HEK293T (cell line): ENCODE measurements around the gene COL23A1.

Experiments
- CTCF ChIA-PET: fragments of 350-600 bp; formaldehyde crosslinking; extraction: SDS; loops from one replicate; lab custom pipeline; 2021; ENCODE audit warnings: antibody characterized with exemption, inconsistent platforms; lab: Yijun Ruan, JAX
- POLR2A ChIA-PET: fragments of 350-600 bp; formaldehyde crosslinking; extraction: SDS; loops from one replicate; lab custom pipeline; 2020; ENCODE audit warnings: antibody characterized with exemption, inconsistent platforms; lab: Yijun Ruan, JAX
- DNase-seq: peaks from one replicate; pipeline ENCODE4 v3.0.0; 2012; ENCODE audit warnings: mixed read lengths; ENCODE audit errors: extremely low spot score
- ARNT ChIP-seq: fragments of 450-650 bp; IDR thresholded peaks from 2 replicates; pipeline ENCODE4 v1.6.1; 2017; ENCODE audit warnings: mild to moderate bottlenecking
- BHLHE40 ChIP-seq: fragments of 450-650 bp; IDR thresholded peaks from 2 replicates; pipeline ENCODE4 v1.6.1; 2016; ENCODE audit warnings: mild to moderate bottlenecking, moderate library complexity, borderline replicate concordance
- CTBP1 ChIP-seq: fragments of 450-650 bp; IDR thresholded peaks from 2 replicates; pipeline ENCODE4 v1.6.1; 2016; ENCODE audit warnings: borderline replicate concordance
- ELF4 ChIP-seq: fragments of 450-650 bp; IDR thresholded peaks from 2 replicates; pipeline ENCODE4 v1.6.1; 2017; ENCODE audit warnings: antibody characterized with exemption
- FOXA1 ChIP-seq: fragments of 450-650 bp; IDR thresholded peaks from 2 replicates; pipeline ENCODE4 v1.6.1; 2016; ENCODE audit warnings: mild to moderate bottlenecking
- FOXK2 ChIP-seq: fragments of 450-650 bp; IDR thresholded peaks from 2 replicates; pipeline ENCODE4 v1.6.1; 2016; ENCODE audit warnings: mild to moderate bottlenecking
- FOXM1 ChIP-seq: fragments of 450-650 bp; IDR thresholded peaks from 2 replicates; pipeline ENCODE4 v1.6.1; 2017; ENCODE audit warnings: mild to moderate bottlenecking, borderline replicate concordance
- HDGF ChIP-seq: fragments of 450-650 bp; IDR thresholded peaks from 2 replicates; pipeline ENCODE4 v1.6.1; 2017; ENCODE audit warnings: antibody characterized with exemption, borderline replicate concordance
- L3MBTL2 ChIP-seq: fragments of 450-650 bp; conservative IDR thresholded peaks from 2 replicates; pipeline ENCODE4 v1.6.1; 2016; ENCODE audit warnings: mild to moderate bottlenecking
- LEF1 ChIP-seq: fragments of 450-650 bp; IDR thresholded peaks from 2 replicates; pipeline ENCODE4 v1.6.1; 2017; ENCODE audit warnings: mild to moderate bottlenecking, borderline replicate concordance
- NFRKB ChIP-seq: fragments of 450-650 bp; IDR thresholded peaks from 2 replicates; pipeline ENCODE4 v1.6.1; 2016; ENCODE audit warnings: mild to moderate bottlenecking, moderate library complexity
- PKNOX1 ChIP-seq: fragments of 450-650 bp; IDR thresholded peaks from 2 replicates; pipeline ENCODE4 v1.6.1; 2016
- SP1 ChIP-seq: fragments of 450-650 bp; IDR thresholded peaks from 2 replicates; pipeline ENCODE4 v1.6.1; 2017
- SUZ12 ChIP-seq: fragments of 450-650 bp; IDR thresholded peaks from 2 replicates; pipeline ENCODE4 v1.6.1; 2016; ENCODE audit warnings: mild to moderate bottlenecking
- TARDBP ChIP-seq: fragments of 450-650 bp; IDR thresholded peaks from 2 replicates; pipeline ENCODE4 v1.6.1; 2016
- ZNF384 ChIP-seq: fragments of 450-650 bp; IDR thresholded peaks from 2 replicates; pipeline ENCODE4 v1.6.1; 2016

Gene COL23A1

GRCh38 chr5:178471711-178472110 lies 118.5 kb downstream of the COL23A1 start:
- no peak for DNase-seq
- TF ChIP-seq BHLHE40 (no peak), ELF4 (no peak), SUZ12 (no peak), TARDBP (no peak), FOXK2 (no peak)
- ChIA-PET CTCF (interaction anchor here (0.7 to 3.8 kb wide), 2 partner anchors 10 to 80 kb away, joined by 4 to 32 read pairs; no protein-coding TSS in a partner anchor), POLR2A (no interaction called here)

- CTCF ChIA-PET: interaction anchor here (2.2 kb wide), 1 partner anchor 9 kb away, joined by 10 read pairs; no protein-coding TSS in a partner anchor
- no peak for TF ChIP-seq BHLHE40
- POLR2A ChIA-PET: no interaction called here
- no peak for DNase-seq
Measured at GRCh38 chr5:178470760-178471025, 119.5 kb downstream of the COL23A1 start.

- CTCF ChIA-PET: interaction anchor here (2.2 kb wide), 1 partner anchor 9 kb away, joined by 10 read pairs; no protein-coding TSS in a partner anchor
- no peak for DNase-seq
- POLR2A ChIA-PET: no interaction called here
- no peak for TF ChIP-seq SP1
Measured at GRCh38 chr5:178469975-178470759, 120.0 kb downstream of the COL23A1 start.

GRCh38 chr5:178469011-178469974 lies 120.9 kb downstream of the COL23A1 start:
- CTCF ChIA-PET: interaction anchor here (2.2 kb wide), 1 partner anchor 8 kb away, joined by 10 read pairs; no protein-coding TSS in a partner anchor
- POLR2A ChIA-PET: no interaction called here
- no peak for DNase-seq
- no peak for TF ChIP-seq NFRKB
- no peak for TF ChIP-seq SUZ12
- TF ChIP-seq FOXM1: no peak
- TF ChIP-seq FOXK2: no peak
- no peak for TF ChIP-seq SP1
- no peak for TF ChIP-seq FOXA1
- TF ChIP-seq ELF4: no peak
- no peak for TF ChIP-seq BHLHE40
- no peak for TF ChIP-seq ARNT
- no peak for TF ChIP-seq L3MBTL2
- no peak for TF ChIP-seq LEF1

GRCh38 chr5:178468196-178468685 lies 122.0 kb downstream of the COL23A1 start:
- TF ChIP-seq NFRKB: no peak
- no peak for TF ChIP-seq FOXK2
- no peak for TF ChIP-seq BHLHE40
- TF ChIP-seq FOXA1: no peak
- TF ChIP-seq CTBP1: no peak
- ChIA-PET CTCF (no interaction called here), POLR2A (no interaction called here)
- no peak for DNase-seq

- TF ChIP-seq BHLHE40 (no peak), TARDBP (no peak), FOXK2 (no peak)
- CTCF ChIA-PET: no interaction called here
- POLR2A ChIA-PET: no interaction called here
- no peak for DNase-seq
Measured at GRCh38 chr5:178467568-178468195, 122.5 kb downstream of the COL23A1 start.

GRCh38 chr5:178467205-178467567 lies 123.0 kb downstream of the COL23A1 start:
- no peak for DNase-seq
- TF ChIP-seq FOXM1 (no peak), NFRKB (no peak), ARNT (no peak)
- CTCF ChIA-PET: no interaction called here
- POLR2A ChIA-PET: no interaction called here

GRCh38 chr5:178466342-178466741 lies 123.9 kb downstream of the COL23A1 start:
- no peak for DNase-seq
- POLR2A ChIA-PET: no interaction called here
- CTCF ChIA-PET: no interaction called here
- TF ChIP-seq TARDBP (no peak), ZNF384 (no peak), LEF1 (no peak), CTBP1 (no peak), SUZ12 (no peak), SP1 (no peak), PKNOX1 (no peak), BHLHE40 (no peak), FOXM1 (no peak), NFRKB (no peak), ARNT (no peak), FOXK2 (no peak), ELF4 (no peak), HDGF (no peak), L3MBTL2 (no peak), FOXA1 (no peak)
